HG03575 (cell line): ENCODE data around the gene COL25A1.

Experiments used
- ATAC-seq: cut with Tn5 transposase; IDR thresholded peaks from one replicate; pipeline ENCODE4 v1.9.1; 2021; ENCODE audit not compliant: unreplicated experiment, insufficient number of reproducible peaks, low FRiP score; ENCODE audit errors: extremely low read depth

COL25A1 gene

DNA sequence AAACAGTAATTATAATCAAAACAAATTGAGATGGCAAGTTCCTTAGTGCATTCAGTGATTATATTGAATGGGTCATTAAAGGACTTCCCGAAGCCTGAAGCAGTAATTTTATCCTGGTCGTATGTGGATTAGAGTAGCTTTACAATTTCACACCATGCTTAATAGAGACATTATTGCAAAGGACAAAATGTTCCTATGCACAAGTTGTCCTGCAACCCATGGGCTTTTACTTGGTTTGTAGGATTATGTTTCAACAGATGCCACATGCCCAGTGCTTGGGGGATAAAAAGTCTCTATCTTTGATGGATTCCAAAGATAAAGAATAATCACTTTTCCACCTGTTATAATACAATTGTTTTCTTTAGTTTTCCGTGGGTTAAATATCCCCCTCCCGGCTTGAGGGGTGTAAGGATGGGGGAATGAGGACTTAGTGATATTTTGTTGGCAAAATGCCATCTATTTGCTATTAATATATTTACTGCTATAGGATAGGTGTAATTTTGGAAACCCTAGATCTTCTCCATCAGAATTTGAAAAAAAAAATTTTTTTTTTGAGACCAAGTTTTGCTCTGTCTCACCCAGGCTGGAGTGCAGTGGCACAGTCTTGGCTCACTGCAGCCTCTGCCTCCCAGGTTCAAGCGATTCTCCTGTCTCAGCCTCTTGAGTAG is 383.1 kb downstream of the COL25A1 start:
- no peak for ATAC-seq

DNA sequence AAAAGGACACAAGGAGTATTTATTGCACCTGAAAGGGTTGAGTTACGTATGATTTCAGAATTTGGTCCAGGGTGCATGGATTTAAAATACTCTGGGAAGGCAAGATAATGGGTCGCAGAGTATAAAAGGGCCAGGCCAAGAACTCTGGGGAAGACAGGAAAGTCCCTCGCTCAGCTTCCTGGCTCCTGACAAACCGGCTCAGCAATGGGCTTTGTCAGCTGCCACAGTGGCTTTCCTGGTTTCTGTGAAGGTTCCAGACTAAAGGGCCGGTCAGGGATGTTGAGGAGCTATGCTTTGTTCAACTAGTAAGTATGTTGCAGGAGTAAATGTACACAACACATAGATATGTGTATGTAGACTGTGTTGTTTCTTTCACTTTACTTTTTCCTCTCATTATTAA is 385.2 kb downstream of the COL25A1 start:
- no peak for ATAC-seq

DNA sequence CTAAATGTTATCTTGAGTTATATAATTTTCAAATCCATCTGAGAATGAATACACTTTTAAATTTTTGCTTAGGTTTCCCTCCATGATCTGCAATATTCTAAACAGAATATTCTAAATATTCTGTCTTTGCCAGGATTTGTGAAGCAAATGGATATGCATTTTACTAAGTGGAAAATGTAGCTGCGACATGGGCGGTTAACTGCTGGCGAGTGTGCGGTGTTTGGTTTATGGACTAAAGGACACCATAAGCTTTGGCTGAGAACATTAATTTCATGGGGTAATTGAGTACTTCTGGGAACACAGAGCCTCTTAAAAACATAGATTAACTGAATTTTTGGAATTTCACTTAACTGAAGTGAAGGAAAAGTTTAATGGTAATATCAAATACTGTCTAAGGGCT is 385.8 kb downstream of the COL25A1 start:
- no peak for ATAC-seq

DNA sequence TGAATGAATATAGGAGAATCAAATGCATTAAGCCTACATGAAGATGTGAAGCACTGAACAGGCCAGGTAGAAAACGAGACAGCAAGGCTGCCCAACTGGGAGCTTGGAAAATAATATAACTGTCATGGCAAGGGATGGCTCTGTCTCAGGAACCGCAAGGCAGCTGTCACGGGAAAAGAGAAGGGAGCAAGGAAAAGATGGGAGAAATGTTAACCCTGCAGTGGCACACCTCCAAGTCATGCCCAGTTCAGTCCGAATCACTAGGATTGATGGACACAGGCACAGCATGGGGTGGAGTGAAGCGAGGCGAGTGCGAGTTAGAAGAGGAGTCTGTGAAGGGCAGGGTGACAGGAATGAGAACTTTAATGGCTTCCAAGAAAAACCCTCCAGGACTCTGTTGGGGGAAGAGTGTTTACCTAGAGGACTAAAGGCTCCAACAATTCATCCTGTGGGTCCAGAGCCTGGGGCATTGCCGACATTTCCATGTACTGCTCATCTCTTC is 395.5 kb downstream of the COL25A1 start:
- ATAC-seq = no peak

DNA sequence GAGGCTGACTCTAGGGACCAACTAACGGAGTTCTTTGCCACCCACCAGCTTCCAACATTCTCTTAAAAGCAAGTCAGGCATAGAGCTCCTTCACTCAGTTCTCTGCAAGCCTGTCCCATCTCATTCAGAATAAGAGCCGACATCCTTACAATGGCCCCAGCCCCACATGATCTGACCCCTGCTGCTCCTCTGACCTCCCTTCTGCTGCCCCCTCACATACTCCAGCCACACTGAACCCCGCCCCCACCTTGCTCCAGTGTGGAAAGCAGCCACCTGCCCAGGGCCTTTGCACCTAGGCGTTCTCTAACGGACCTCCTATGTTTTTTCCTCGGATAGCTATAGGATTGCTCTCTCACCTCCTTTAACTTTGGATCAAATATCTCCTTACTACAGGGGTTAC is 396.5 kb downstream of the COL25A1 start:
- ATAC-seq = no peak

DNA sequence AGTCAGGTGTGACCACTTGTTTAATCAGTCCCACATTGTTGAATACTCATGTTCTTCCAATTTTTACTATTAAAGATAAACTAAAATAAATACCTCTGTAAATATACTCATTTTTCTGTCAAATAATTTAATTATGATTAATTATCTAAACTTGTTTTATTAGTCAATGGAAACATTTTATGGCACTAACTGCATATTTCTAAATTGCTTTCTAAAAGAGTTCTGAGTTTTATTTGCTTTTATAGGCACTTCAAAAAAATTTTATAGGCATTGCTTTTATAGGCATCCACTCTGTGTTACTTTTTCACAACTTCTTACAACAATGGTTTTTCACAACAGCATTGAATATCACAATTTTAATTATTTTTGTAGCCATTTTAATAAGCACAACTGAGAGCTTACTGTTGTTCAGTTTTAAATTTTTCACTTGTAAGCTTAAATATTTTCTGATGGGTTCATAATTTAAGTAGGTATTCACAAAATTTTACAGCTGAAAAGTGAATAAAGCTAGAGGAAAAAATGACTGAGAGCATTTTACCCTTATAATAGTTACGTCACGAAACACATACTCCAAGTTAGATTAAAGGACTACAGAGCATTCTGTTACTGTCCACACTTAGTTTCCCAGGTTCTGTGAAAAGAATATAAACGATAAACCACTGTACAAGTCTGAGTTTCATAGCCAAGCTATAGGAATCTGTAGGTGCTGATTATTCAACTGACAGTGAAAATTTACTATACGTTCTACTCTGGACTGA is 398.8 kb downstream of the COL25A1 start:
- ATAC-seq = no peak

DNA sequence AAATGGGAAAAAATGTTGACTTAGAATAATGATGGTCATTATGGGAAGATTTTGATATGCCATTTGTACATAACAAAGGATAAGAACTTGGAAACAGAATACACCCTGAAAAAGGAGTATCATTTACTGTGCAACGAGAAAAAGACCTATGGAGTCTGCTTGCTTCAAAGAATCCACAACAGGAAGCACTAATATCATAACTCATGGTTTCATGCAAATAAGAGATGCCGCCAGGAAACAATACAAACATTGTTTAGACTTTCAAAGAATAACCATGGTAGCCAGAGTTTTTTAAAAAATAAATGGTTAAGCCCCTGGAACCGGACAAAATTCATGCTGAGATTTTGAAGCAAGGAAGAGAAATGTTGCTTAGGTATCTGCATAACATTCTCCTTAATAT is 399.7 kb downstream of the COL25A1 start:
- no peak for ATAC-seq

DNA sequence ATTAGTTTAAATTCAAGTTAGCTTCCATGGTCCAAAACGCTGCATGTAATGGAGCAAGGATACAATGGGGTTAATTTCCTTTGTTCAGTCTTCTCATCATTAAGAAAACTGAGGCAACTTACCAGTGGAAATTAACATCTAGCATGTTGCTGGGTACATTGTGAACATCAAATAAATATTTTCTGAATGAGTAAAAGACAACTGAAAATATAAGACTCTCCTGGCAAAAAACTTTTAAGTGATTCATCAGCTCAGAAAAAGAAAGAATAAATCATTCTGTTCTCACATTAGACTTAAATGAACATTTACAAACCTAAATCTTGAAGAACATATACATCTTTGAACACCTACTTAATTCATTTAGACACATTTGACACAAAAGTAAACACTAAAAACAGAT is 401.2 kb downstream of the COL25A1 start:
- ATAC-seq = no peak

DNA sequence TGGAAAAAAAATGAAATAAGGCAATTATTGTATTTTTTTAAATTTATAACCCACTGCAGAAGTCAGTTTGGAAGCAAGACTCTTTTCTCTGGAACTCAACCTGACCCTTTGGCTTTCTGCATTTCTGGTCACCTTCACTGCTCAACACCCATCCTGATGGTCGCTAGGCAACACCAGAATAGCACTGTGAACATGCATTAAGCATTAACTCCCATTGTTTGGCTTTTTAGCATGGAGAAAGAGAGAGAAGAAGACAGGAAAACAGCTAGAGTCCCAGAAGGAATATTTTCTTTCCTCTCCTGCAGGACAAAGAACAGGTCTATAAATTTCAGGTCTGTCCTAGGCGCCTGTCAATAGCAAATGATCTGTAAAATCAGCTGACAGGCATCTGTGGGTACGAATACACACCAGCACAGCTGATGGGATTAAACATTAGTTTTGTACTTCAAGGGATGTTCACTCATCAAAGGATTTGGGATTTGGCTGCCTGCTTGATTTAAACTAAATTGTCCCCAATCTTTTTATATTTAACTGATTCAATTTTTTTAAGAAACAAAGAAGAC is 402.4 kb downstream of the COL25A1 start:
- no peak for ATAC-seq

DNA sequence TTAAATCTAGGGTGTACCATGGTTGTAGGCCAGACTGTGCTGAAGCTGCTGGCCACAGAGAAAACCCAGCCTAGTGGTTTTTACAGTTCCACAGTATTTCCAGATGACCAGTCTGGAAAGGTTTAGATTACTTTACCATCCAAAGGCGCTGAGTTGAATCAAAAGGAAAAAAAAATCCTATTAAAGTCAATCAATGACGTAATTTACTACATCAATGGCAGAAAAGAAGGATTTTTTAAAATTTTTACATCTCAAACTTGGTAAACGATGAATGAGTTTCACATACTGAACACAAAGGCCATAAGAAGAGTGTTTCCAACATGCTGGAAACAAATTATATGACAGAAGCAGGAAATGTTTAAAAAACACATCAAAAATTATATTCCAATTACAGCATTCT is 409.0 kb downstream of the COL25A1 start:
- no peak for ATAC-seq

DNA sequence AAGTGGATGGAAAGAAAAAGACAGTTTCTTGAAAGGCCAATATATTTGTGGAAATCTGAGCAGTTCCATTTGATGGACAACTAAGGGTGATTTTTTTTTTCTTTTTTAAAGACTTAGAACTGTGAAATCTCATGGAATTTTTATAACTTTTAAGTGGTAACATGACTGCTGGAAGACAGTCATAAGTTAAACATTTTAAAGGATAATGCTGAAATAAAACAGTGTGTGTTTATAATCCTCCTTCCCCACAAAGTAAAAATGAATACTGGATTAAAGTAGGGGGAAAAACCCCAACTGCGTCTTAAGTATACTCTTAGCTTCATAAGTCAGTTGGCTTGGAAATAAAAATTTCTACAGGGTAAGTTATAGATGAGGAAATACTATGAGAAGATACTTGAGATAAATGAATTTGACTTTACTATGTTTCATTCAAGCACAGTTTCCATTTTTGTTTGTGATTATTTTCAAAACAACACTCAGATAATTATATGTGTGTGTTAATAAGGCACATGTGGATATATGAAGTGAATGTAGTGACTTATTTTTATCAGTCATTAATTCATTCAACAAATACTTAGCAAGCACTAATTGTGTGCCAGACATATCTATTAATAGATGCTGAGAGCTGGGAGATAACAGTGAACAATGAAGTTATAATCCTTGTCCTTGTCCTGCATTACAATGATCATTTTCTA is 410.4 kb downstream of the COL25A1 start:
- no peak for ATAC-seq

DNA sequence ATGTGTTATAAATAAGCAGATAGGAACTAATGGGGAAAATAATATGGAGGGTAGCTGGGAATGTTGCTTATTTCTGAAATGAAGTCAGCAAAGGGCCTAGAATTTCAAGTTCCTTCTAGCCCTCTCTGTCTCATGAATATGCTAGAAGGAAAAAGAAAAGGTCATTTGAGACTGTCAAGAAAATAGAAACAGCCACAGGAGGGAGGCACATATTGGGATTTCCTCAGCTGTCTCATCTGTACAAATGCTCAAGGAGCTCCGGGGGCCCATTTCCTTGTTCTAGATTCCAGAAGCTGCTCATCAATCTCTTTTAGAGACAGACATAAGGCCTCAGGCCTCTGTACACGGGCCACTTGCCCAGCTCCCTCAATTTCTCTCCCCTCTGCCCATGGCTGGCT is 412.0 kb downstream of the COL25A1 start:
- ATAC-seq = no peak

DNA sequence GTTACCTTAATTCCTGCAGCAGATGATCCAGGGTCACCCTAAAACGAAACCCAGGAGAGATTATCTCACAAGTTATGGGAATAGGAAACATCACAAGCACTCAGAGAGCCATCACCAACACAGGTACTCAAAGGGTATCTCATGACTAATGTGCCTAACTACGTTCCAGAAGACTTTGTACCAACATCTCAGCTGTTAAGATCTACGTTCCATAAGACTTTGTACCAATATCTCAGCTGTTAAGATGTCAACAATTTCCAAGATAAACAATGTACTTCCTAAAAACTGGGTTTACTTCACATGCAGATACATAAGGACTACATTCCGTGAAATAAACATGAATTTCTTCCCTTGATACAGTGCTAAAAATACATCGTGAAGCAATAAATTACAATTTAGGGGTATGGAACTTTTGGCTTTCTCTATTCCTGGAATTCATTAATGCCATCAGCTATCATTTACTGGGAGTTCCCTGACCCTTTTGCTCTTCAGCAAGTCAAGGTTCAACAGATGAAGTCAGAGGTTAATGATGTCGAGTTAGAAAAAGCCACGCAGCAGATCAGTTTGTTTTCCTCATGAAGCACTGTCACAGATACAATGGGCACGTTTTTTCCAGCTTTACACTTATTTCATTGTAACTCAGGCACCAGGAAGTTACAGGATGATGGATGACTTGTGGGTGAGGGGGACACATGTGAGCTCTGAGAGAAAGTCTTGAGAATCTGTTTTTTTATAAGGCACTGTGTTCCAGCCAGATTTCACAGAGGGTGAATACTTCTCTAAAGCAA is 412.6 kb downstream of the COL25A1 start:
- no peak for ATAC-seq

DNA sequence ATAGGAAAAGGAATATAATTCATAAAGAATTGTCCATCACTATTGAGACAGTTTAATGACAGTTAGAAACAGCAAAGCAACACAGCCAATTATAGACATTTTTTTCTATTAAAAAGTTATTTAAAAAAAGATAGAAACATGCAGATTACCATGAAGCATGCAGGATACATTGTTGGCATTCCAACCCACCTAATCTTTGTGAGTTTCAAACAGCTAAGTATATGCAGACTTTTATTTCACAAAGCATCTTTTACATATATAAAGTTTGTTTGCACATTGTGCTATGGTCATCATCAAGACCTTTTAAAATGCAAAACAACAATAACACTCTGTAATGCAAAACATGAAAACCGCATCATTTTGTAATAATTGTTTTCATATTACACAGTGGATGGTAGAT is 413.7 kb downstream of the COL25A1 start:
- no peak for ATAC-seq

DNA sequence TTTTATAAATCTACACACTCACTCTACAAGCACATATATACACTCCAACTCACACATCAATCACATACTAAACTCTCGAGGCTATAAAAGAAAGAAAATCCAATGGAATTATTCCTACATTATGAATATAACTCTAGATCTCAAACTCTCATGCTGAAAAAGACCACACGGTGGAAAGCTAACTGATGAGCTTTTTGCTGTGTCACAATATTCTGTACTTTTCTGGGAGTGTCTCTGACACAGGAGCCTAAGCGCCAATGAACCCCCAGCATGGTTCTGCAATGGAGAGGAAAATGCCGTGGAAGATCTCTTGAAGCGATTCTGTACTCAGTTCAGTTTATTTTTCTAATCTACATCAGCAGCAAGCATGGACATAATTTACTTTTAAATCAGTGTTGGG is 415.4 kb downstream of the COL25A1 start:
- ATAC-seq = no peak

DNA sequence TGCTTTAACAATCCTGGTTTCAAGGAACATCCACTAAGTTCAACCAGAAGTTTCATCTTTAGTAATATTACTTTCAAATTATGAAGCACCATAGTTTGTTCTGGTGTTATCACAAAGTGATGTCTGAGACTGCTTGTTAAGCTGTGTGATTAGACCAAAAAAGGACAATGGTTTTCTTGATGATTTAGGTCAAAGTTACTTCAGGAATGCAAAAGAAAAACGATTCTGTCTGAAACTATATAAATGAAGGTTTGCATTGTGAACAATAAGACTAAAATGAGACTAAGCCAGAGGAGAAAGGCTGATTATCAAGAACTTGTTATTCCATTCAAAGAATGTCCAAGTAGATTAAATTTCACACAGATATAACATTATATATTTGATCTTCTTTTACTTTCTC is 417.2 kb downstream of the COL25A1 start:
- no peak for ATAC-seq

DNA sequence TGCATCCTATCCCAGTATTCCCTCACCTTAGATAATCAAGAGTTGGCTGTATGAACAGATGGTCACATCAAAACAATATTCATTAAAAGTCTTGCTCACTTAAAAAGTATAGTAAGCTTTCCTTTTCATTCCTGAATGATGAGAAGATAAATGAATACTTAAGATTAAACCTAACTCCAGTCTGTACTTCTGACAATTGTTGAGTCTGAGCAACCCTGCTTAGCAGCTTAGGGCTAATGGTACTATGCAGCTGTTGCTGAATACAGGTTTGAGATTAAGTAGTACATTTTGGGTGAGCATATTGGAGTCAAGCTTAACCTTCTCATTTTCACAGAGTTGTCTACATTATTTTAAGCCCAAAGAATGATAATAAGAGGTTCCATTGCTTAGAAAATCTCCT is 417.9 kb downstream of the COL25A1 start:
- no peak for ATAC-seq

DNA sequence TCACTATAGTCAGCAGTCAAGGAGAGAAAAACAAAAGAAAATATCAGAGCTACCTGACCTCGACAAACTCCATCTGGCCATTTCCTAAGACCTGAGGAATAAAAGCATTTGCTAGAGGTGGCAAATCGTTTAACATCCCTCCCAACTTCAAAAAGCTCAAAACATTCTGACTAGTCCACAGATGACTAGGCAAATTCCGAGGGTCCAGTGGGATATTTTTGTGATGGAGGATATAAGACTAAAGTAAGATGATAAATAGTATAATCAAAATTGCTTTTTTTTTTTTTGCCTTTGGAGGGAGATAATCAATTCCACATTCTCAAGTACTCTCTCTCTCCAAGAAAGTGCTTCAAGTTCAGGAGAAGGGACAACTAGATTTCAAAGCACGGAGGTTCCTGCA is 420.5 kb downstream of the COL25A1 start:
- no peak for ATAC-seq

DNA sequence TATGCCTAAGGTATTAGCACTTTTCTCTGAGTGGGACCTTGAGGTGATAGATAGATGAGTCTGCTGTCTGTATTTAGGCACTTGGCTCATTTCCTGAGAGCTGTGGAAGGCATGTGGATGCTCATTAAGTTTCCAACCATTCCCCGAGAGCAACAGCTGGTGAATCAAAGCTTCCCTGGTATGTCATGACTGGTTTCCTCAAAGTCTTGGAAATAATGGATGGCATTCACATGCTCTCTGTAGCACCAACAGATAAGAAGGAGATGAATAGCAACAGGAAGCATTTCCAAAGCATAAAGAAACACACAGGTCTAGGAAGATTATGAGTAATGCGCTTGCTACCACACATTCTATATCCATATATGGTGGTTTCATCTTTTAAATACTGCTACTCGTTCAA is 421.3 kb downstream of the COL25A1 start:
- ATAC-seq = no peak
